Endothelial cell of hepatic sinusoid (primary cell): Measurements from ENCODE around the gene ABLIM2.

Experiments
- in situ Hi-C: cut with HindIII; loops from 2 replicates; pipeline ENCODE4 v1.10.0; 2017; ENCODE audit warnings: low sequenced_read_pairs

ABLIM2 gene

DNA sequence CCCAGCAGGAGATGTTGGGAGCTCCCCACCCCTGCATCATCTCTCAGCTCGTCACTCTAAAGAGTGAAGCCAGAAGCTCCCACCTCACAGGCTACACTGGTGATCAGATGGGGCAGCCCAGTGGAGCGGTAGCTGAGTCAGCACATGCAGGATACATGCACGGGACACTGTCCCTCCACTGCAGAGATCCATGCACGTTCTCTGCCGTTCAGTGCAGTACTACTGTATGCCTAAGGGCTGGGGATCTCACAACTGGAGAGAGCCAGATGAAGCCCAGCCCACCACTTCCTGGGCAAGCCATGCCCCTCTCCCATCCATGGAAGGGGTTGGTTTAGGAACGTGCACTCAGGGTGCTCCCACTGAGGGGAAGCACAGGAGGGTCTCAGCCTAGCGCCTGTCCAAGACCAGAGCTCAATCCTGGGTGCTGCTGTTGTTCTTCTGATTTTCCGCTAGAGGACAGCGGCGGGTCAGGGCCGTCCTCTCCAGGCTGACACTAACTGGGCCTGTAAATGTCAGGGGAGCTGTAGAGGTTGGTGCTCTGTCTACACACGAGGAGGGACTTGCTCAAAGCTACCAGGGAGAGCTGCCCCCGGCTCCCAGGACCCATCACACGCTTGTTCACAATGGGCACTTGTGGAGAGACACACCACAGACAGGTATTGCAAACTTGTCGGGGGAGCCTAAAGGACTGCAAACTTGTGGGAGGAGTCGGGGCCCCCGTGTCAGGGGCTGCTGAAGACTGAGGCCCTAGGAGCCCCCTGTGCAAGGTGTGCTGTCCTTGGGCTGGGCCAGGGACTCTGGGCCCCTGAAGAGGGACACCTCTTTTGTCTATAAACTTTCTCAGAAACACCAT lies 18.2 kb upstream of the ABLIM2 start:
- in situ Hi-C loops, result no loop called here

GRCh38 chr4:8175686-8176085 lies 17.1 kb upstream of the ABLIM2 start:
- in situ Hi-C loops, result no loop called here

DNA sequence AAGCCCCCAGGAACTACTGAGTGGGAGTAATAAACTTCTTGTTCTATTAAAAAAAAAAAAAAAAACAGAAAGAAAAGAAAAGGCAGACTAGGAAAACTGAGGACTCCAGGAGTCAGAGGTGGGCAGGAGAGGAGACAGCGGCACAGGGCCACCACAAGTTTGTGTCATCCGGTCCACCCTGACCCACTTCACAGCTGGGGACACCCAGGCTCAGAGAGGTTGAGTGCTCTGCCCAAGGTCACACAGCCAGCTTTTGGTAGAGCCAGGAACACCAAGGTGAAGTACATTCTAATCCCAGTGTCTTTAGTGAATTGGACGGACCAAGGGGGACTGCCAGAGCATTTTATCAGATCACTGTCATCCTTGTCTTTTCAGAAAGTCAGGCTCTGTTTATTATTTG lies 16.4 kb upstream of the ABLIM2 start:
- in situ Hi-C loops, result loop anchor here (5.0 kb wide), 2 partner anchors 47 to 77 kb away; no protein-coding TSS in a partner anchor

- in situ Hi-C loops, result loop anchor here (5.0 kb wide), 2 partner anchors 49 to 79 kb away; no protein-coding TSS in a partner anchor
Observed at GRCh38 chr4:8173492-8174242, 15.1 kb upstream of the ABLIM2 start.

DNA sequence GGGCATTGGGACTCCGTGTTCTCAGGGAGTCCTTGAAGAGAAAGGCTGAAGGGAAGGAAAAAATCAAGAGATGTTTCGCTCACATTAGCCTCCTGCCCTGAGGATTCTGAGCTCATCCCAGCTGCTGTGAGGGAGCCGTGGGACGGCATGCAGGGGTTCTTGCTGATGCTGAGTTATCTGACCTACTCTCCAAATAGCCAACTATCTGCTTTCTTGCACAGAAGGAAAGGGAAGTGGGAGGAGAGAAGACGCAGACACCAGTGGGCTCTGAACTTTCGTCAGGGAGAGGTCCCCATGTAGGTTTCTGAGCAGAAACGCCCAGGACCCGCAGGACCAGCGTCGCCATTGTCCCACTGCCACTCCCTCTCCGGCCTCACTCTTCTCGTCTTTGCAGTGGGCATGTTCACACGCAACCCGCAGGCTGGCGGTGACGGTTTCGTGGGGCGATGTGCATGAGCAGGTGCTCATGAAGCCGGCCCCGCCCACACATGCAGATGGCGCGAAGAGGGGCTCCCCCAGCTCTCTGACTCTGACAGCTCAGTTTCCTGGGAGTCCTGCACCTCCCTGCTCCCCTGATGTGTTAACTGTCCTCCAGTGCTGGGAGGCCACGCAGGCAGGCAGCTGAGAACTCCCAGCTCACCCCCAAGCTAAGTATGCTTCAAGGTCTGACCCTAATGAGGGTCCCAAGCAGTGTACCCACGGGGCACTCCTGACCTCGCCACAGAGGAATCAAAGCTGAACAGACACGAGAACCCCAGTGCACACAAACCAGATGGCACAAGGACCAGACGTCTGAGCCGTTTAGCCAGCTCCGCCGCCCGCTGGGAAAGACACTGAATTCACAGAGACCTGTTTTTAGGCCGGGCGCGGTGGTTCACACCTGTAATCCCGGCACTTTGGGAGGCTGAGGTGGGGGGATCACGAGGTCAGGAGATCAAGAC lies 13.6 kb upstream of the ABLIM2 start:
- in situ Hi-C loops, result loop anchor here (5.0 kb wide), 2 partner anchors 50 to 80 kb away; no protein-coding TSS in a partner anchor

DNA sequence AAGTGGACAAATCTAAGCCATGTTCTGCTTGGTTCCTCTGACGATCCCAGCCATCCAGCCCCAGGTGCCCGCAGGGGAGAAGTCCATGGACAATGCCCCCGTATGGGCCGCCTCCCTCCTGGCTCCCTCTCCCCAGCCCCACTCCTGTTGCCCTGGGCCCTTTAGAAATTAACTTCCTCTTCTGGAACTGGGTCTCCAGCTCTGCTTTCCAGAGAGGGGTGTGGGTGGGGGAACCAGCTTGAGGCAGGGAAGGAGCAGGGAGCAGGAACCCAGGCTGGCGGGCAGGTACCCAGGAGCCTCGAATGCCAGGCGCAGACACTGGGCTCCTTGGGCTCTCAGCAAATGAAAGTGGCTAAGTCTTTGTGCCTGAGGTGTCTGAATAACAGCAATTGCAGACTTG lies 12.7 kb upstream of the ABLIM2 start:
- in situ Hi-C loops, result loop anchor here (5.0 kb wide), 2 partner anchors 51 to 81 kb away; no protein-coding TSS in a partner anchor

DNA sequence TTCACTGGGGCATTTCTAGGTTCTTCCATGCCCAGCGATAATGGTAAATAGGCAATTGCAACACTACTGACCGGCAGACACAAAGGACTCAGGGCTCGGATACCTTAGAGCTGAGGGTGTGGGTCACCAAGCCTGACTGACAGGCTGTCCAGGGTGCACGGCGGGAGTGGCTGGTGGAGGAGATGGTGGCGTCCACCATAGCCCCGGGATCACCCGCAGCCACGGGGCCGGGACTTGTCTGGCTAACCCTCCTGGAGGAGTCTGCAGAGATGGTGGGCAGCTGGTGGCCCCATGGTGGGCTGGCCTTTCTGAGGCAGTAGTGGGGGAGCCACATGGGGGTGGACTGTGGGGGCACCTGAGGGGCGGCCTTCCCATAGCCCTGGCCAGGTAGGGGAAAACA lies 11.7 kb upstream of the ABLIM2 start:
- in situ Hi-C loops, result loop anchor here (5.0 kb wide), 2 partner anchors 52 to 82 kb away; no protein-coding TSS in a partner anchor

DNA sequence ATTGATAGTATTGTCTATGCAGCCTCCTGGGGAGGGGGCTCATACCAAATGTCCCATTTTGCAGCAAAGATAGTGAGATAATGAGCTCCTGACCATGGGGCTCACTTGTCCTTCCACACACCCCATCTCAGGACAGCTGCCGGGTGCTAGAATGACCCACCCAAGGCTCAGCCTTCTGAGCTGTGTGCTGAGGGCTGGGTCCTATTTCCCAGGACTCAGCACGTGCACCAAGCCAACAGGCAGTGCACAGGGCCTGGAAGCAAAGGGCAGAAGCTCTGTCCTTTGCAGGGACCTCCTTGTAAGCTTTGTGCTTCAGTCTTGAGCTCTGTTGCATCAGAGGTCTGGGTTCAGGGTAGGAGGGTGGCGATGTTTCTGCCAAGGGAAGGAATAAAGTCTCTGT lies 11.2 kb upstream of the ABLIM2 start:
- in situ Hi-C loops, result loop anchor here (5.0 kb wide), 2 partner anchors 53 to 83 kb away; no protein-coding TSS in a partner anchor

GRCh38 chr4:8168832-8169598 lies 10.4 kb upstream of the ABLIM2 start:
- in situ Hi-C loops, result no loop called here

- in situ Hi-C loops, result no loop called here
Observed at GRCh38 chr4:8168232-8168631, 9.6 kb upstream of the ABLIM2 start.

GRCh38 chr4:8167815-8168214 lies 9.2 kb upstream of the ABLIM2 start:
- in situ Hi-C loops, result no loop called here

GRCh38 chr4:8167291-8167690 lies 8.7 kb upstream of the ABLIM2 start:
- in situ Hi-C loops, result no loop called here

- in situ Hi-C loops, result no loop called here
Observed at GRCh38 chr4:8165374-8165896, 6.8 kb upstream of the ABLIM2 start.

GRCh38 chr4:8164687-8165086 lies 6.1 kb upstream of the ABLIM2 start:
- in situ Hi-C loops, result no loop called here

GRCh38 chr4:8164194-8164565 lies 5.6 kb upstream of the ABLIM2 start:
- in situ Hi-C loops, result no loop called here

- in situ Hi-C loops, result no loop called here
Observed at GRCh38 chr4:8163436-8164193, 5.0 kb upstream of the ABLIM2 start.

DNA sequence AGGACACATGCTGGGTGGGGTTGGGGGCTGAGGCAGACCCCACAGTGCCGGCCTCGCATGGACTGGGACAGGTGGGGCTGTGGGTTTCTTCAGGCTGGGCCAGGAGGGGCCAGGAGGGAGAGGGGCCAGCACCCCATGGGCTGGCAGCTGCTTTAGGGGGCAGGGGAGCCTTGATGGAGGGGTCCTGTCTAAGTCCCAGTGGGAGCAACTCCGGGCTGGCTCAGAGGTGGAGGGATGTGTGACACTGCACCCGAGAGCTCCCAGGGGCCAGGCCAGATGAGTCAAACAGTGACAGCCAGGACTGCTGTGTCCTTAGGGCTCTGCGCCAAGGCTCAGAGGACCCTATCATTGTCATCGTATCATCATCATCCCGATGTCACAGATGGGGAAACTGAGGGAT lies 4.4 kb upstream of the ABLIM2 start:
- in situ Hi-C loops, result no loop called here

DNA sequence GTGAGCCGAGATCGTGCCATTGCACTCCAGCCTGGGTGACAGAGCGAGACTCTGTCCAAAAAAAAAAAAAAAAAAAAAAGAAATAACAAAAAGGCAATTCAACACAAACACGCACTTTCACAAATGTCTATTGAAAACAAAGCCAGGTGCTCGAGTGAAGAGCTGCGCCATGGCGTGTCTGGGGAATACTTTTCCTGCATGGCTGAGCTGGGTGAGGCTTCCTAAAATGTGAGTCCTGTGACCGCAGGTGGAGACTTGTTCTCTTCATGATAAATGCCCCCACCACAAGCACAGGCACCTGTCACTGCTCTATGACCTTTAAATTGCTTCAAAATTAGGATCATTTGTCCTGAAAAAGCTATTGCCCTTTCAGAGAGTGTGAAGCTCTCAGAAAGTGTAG lies 4.0 kb upstream of the ABLIM2 start:
- in situ Hi-C loops, result no loop called here

- in situ Hi-C loops, result no loop called here
Observed at GRCh38 chr4:8160572-8160971, 2.0 kb upstream of the ABLIM2 start.
